Peyer's patch (tissue), 4 donors: Measurements from ENCODE around the gene FTHL17. TPM values are rescaled to one million over a fixed set of nuclear protein-coding genes. Genes with fewer than 3 reads are reported as not detected.

Experiments
- DNase-seq, 3 donors: peaks; one replicate each; pipeline ENCODE4 v3.0.0-alpha.2; 2017 to 2019
- H3K27ac ChIP-seq, 4 donors: fragments of 200-600 bp; sonication (generic); one replicate each; pipeline ENCODE4 v1.5.1; 2016 to 2019
- H3K27me3 ChIP-seq, 2 donors: fragments of 200-600 bp; sonication (generic); one replicate each; pipeline ENCODE4 v1.5.1; 2019
- H3K36me3 ChIP-seq, 3 donors: fragments of 200-600 bp; sonication (generic); one replicate each; pipeline ENCODE4 v1.5.1; 2016 to 2019
- H3K4me1 ChIP-seq, 4 donors: fragments of 200-600 bp; sonication (generic); one replicate each; pipeline ENCODE4 v1.5.1; 2016 to 2019
- H3K4me3 ChIP-seq, 4 donors: fragments of 200-600 bp; sonication (generic); 1 replicate in 3 of 4; 2 replicates in 1 of 4; pipeline ENCODE4 v1.5.1; 2016 to 2019; ENCODE audit warnings: mild to moderate bottlenecking in 1 of 4
- H3K9me3 ChIP-seq, 4 donors: fragments of 200-600 bp; sonication (generic); one replicate each; pipeline ENCODE4 v1.5.1; 2016 to 2019; ENCODE audit warnings: mild to moderate bottlenecking in 1 of 4
- CTCF ChIP-seq, 6 experiments: fragments of 450-650 bp in 4 of 6; fragments of 200-600 bp in 2 of 6; sonication (generic) in 1 of 6; IDR thresholded peaks; one replicate each; pipeline ENCODE4 v1.5.1; 2017 to 2019; ENCODE audit warnings: antibody characterized with exemption in 6 of 6, mild to moderate bottlenecking in 3 of 6, moderate library complexity in 1 of 6
- POLR2A ChIP-seq, 2 donors: fragments of 450-650 bp; IDR thresholded peaks; one replicate each; pipeline ENCODE4 v1.5.1; 2017; ENCODE audit warnings: antibody characterized with exemption in 2 of 2, mild to moderate bottlenecking in 2 of 2, moderate library complexity in 2 of 2
- total RNA-seq, 4 donors: library from RNA; depleted of rRNA; stranded (reverse); fragments of >200 nt; gene quantifications; one replicate each; pipeline ENCODE4 v1.1.0, GENCODE V29; 2016

The FTHL17 gene
- total RNA-seq, 4 donors from 2014 or later = not detected

DNA sequence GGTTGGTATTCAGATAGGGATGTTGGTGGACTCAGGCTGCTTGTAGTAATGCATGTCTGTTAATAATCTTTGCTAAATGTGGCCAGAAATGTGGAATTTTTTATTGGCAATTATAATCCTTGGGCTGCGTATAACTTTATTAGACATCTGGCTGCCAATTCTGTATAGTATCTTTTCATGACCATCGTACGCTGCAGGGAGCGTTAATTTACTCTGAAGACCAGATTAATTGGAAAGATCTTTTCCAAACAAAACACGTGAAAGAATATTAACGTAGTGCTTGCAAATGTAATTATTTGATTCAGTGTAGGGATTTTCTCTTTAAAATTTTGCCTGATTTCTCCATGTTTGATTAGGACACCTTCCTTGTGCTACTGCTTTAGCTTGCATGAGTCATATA, 38.8 kb upstream of the FTHL17 start:
- no peak for DNase-seq
- no peak for TF ChIP-seq CTCF (IDR thresholded peaks at IDR 0.05)
- no peak for TF ChIP-seq POLR2A (IDR thresholded peaks at IDR 0.05)
- no peak overlapping the region for H3K4me3 ChIP-seq
- H3K4me1 ChIP-seq = no peaks in the 10 kb centered on the region
- H3K27ac ChIP-seq = no peak overlapping the region
- H3K27me3 ChIP-seq = no peaks in the 10 kb centered on the region
- no peaks in the 10 kb centered on the region for H3K36me3 ChIP-seq
- no peaks in the 10 kb centered on the region for H3K9me3 ChIP-seq

DNA sequence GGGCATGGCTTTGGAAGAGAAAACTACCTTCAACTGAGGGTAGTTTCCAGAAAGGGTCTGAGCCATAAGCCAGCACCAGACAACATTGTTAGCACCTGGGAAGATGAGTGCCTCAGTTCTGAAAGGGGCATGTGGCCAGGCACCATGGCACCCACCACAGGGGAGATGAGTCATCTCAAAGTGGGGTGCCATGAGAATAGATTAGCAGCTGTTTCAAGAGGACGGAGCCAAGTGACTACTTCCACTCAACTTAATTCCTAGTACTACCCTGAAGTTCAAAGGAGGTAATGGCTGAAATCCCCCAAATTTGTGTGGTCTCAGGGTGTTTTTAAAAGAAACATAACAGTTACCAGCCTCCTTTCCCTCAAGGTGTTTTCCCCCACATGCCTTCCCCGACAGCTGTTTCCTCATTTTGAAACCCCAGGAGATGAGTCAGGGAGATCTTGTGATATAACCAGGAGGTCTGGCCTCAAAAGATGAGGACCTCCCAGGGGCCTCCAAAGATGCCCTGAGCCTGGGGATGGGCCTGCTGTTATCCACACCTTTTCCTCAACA, 27.8 kb upstream of the FTHL17 start:
- no peak for DNase-seq
- Histone ChIP-seq H3K9me3 (no peaks in the 10 kb centered on the region), H3K27me3 (no peaks in the 10 kb centered on the region), H3K36me3 (no peaks in the 10 kb centered on the region), H3K27ac (no peak overlapping the region), H3K4me1 (no peaks in the 10 kb centered on the region), H3K4me3 (no peak overlapping the region)
- TF ChIP-seq POLR2A (IDR thresholded peaks at IDR 0.05) (no peak), CTCF (IDR thresholded peaks at IDR 0.05) (no peak)

GRCh38 chrX:31098079-31098478, 26.2 kb upstream of the FTHL17 start:
- no peak overlapping the region for H3K4me3 ChIP-seq
- no peaks in the 10 kb centered on the region for H3K4me1 ChIP-seq
- TF ChIP-seq POLR2A (IDR thresholded peaks at IDR 0.05) (no peak), CTCF (IDR thresholded peaks at IDR 0.05) (no peak)
- no peaks in the 10 kb centered on the region for H3K27me3 ChIP-seq
- H3K36me3 ChIP-seq = no peaks in the 10 kb centered on the region
- no peaks in the 10 kb centered on the region for H3K9me3 ChIP-seq
- no peak for DNase-seq
- H3K27ac ChIP-seq = no peak overlapping the region

- DNase-seq = no peak
- H3K36me3 ChIP-seq = no peaks in the 10 kb centered on the region
- H3K4me1 ChIP-seq = no peaks in the 10 kb centered on the region
- no peak overlapping the region for H3K27ac ChIP-seq
- no peak for TF ChIP-seq POLR2A (IDR thresholded peaks at IDR 0.05)
- no peak for TF ChIP-seq CTCF (IDR thresholded peaks at IDR 0.05)
- no peak overlapping the region for H3K4me3 ChIP-seq
- H3K27me3 ChIP-seq = no peaks in the 10 kb centered on the region
- H3K9me3 ChIP-seq = no peaks in the 10 kb centered on the region
Measured at GRCh38 chrX:31093639-31093975, 21.8 kb upstream of the FTHL17 start.

DNA sequence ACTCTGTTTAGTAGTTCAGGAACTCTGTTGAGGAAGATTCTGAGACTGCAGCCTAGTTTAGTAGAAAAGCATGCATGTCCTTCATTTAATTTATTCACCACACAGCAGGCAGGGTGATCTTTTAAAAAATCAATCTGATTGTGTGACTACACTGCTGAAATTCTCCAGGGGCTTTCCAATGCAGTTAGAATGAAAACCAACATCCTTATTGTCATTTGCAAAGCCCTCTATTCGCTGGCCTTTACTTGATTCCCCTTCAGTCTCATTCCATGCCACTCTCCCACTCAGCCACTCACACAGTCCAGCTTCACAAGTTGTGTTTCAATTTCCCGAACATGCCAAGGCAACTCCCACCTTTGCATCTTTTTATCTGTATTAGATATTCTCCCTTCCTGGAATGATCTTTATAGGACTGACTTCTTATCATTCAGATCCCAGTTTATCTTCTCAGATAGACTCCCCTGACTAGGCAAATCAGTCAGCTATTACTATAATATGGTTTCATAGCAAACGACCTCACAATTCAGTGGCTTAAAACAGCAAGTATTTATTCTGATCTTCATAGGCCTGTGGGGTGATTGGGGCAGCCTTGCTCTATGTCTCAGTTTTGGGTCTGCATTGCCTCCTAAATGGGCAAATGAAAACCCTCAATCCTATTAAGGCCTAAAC, 21.3 kb upstream of the FTHL17 start:
- DNase-seq = no peak
- no peak overlapping the region for H3K4me3 ChIP-seq

More for the DNA sequence above, 21.3 kb upstream of the FTHL17 start:
- no peaks in the 10 kb centered on the region for H3K9me3 ChIP-seq
- no peak for TF ChIP-seq CTCF (IDR thresholded peaks at IDR 0.05)
- no peak for TF ChIP-seq POLR2A (IDR thresholded peaks at IDR 0.05)
- H3K27me3 ChIP-seq = no peaks in the 10 kb centered on the region
- no peak overlapping the region for H3K27ac ChIP-seq
- H3K4me1 ChIP-seq = no peaks in the 10 kb centered on the region
- H3K36me3 ChIP-seq = no peaks in the 10 kb centered on the region
